HepG2 (cell line): ENCODE measurements around the gene SAMD4A. TPM values are rescaled to one million over a fixed set of nuclear protein-coding genes. Genes with fewer than 3 reads are reported as not detected.

Source experiments
- JUND ChIP-seq: sonication (generic); formaldehyde crosslinking; IDR thresholded peaks from 2 replicates; pipeline ENCODE4 v1.8.0; 2022; ENCODE audit warnings: mild to moderate bottlenecking, missing genetic modification reagents
- ZBTB33 ChIP-seq: sonication (generic); formaldehyde crosslinking; IDR thresholded peaks from 2 replicates; pipeline ENCODE4 v1.4.0; 2020; ENCODE audit warnings: missing genetic modification reagents
- ZHX2 ChIP-seq, 2 experiments: sonication (generic) in 1 of 2; formaldehyde crosslinking in 1 of 2; IDR thresholded peaks; 2 replicates each; pipeline versions ENCODE4 v1.6.1 to v1.9.0; 2014 to 2022; ENCODE audit warnings: antibody characterized with exemption in 1 of 2, borderline replicate concordance in 1 of 2, inconsistent platforms in 1 of 2, low read depth in 1 of 2, missing genetic modification reagents in 1 of 2
- polyA plus RNA-seq, 8 experiments: library from polyadenylated mRNA; depleted of rRNA in 3 of 8; stranded (reverse) in 7 of 8; unstranded in 1 of 8; fragments of >200 nt; fragmentation: Illumina TruSeq in 4 of 8; extraction: Trizol in 4 of 8; gene quantifications; 2 replicates each; pipeline versions ENCODE4 v1.2.1 to v1.2.3, GENCODE V29; 2011 to 2016; ENCODE audit warnings: low read depth in 4 of 8, missing spikeins in 1 of 8, mixed read lengths in 1 of 8; ENCODE audit not compliant: insufficient read depth in 1 of 8
- total RNA-seq, 5 experiments: library from RNA; depleted of rRNA; stranded (reverse); fragments of >200 nt; fragmentation: Illumina TruSeq; extraction: Trizol; gene quantifications; 2 replicates each; pipeline ENCODE4 v1.2.3, GENCODE V29; 2016; ENCODE audit warnings: low read depth in 1 of 5
- TF ChIP-seq, protein P1 (sequence below): sonication (generic); formaldehyde crosslinking; IDR thresholded peaks from 2 replicates; pipeline ENCODE4 v1.5.0; 2020; ENCODE audit warnings: mild to moderate bottlenecking, missing genetic modification reagents, borderline replicate concordance

SAMD4A gene
- total and polyA plus RNA-seq, 2 of the 13 experiments (the other 11 are each of a cell fraction or from before 2014, with no cell fraction given), result 11.8 to 13.0 TPM

- TF ChIP-seq ZHX2 (IDR thresholded peaks at IDR 0.05; ENCODE audit: low read depth), result no peak
- TF ChIP-seq ZHX2 (CRISPR knock-in tag; IDR thresholded peaks at IDR 0.05; ENCODE audit: borderline replicate concordance), result no peak
- TF ChIP-seq JUND (CRISPR knock-in tag), result no peak
- TF ChIP-seq ZBTB33 (CRISPR knock-in tag), result no peak
- TF ChIP-seq, protein P1, sequence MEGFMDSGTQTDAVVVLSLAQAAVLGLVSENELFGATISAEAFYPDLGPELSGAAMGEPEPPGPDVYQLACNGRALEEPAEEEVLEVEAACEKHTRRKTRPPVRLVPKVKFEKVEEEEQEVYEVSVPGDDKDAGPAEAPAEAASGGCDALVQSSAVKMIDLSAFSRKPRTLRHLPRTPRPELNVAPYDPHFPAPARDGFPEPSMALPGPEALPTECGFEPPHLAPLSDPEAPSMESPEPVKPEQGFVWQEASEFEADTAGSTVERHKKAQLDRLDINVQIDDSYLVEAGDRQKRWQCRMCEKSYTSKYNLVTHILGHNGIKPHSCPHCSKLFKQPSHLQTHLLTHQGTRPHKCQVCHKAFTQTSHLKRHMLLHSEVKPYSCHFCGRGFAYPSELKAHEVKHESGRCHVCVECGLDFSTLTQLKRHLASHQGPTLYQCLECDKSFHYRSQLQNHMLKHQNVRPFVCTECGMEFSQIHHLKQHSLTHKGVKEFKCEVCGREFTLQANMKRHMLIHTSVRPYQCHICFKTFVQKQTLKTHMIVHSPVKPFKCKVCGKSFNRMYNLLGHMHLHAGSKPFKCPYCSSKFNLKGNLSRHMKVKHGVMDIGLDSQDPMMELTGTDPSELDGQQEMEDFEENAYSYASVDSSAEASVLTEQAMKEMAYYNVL (CRISPR knock-in tag), result no peak
Measured at GRCh38 chr14:54697001-54697400, 130.1 kb downstream of the SAMD4A start (continued).
